Loucy (cell line): ENCODE data around the gene ZNF407.

Experiments used
- H2AFZ ChIP-seq: fragments of 200-600 bp; sonication (generic); 2 replicates; pipeline ENCODE4 v1.6.0; 2016; ENCODE audit warnings: antibody characterized with exemption, mild to moderate bottlenecking, low read length, moderate library complexity
- H3F3A ChIP-seq: fragments of 200-600 bp; 2 replicates; pipeline ENCODE4 v1.6.0; 2016; ENCODE audit warnings: antibody characterized with exemption, low read depth, mild to moderate bottlenecking
- H3K27me3 ChIP-seq: fragments of 200-600 bp; sonication (generic); 2 replicates; pipeline ENCODE4 v1.6.1; 2014; ENCODE audit warnings: low read length, mild to moderate bottlenecking; ENCODE audit not compliant: insufficient read depth, poor library complexity, severe bottlenecking
- H3K36me3 ChIP-seq: fragments of 200-600 bp; sonication (generic); 2 replicates; pipeline ENCODE4 v1.6.1; 2016; ENCODE audit warnings: low read length; ENCODE audit not compliant: insufficient read depth
- H3K4me1 ChIP-seq: fragments of 200-600 bp; sonication (generic); 2 replicates; pipeline ENCODE4 v1.5.1; 2014; ENCODE audit warnings: low read length, mild to moderate bottlenecking; ENCODE audit not compliant: insufficient read depth, poor library complexity, severe bottlenecking
- H3K4me2 ChIP-seq: fragments of 200-600 bp; sonication (generic); 2 replicates; pipeline ENCODE4 v1.6.0; 2014; ENCODE audit warnings: antibody characterized with exemption, low read length, low read depth, mild to moderate bottlenecking; ENCODE audit not compliant: poor library complexity, severe bottlenecking
- H3K4me3 ChIP-seq: fragments of 200-600 bp; sonication (generic); 2 replicates; pipeline ENCODE4 v1.5.1; 2014; ENCODE audit warnings: low read length, mild to moderate bottlenecking, mixed read lengths; ENCODE audit not compliant: poor library complexity, severe bottlenecking
- H3K79me2 ChIP-seq: fragments of 200-600 bp; sonication (generic); 2 replicates; pipeline ENCODE4 v1.6.1; 2014; ENCODE audit warnings: low read length; ENCODE audit not compliant: insufficient read depth
- H3K9ac ChIP-seq: fragments of 200-600 bp; sonication (generic); 2 replicates; pipeline ENCODE4 v1.6.0; 2014; ENCODE audit warnings: mild to moderate bottlenecking, low read depth, low read length, moderate library complexity; ENCODE audit not compliant: poor library complexity, severe bottlenecking
- H3K9me2 ChIP-seq: fragments of 200-600 bp; sonication (generic); replicated peaks from 2 replicates; pipeline ENCODE4 v1.6.1; 2016; ENCODE audit warnings: low read depth, low read length, mixed read lengths
- H3K9me3 ChIP-seq: fragments of 200-600 bp; sonication (generic); 2 replicates; pipeline ENCODE4 v1.6.1; 2014; ENCODE audit warnings: mild to moderate bottlenecking, antibody characterized with exemption, low read length, low read depth; ENCODE audit not compliant: insufficient read depth
- H4K20me1 ChIP-seq: fragments of 200-600 bp; sonication (generic); 2 replicates; pipeline ENCODE4 v1.6.0; 2014; ENCODE audit warnings: antibody characterized with exemption, low read length, mild to moderate bottlenecking; ENCODE audit not compliant: insufficient read depth, poor library complexity, severe bottlenecking
- EZH2phosphoT487 ChIP-seq: fragments of 200-600 bp; IDR thresholded peaks from 2 replicates; pipeline ENCODE4 v1.6.1; 2018; ENCODE audit warnings: antibody characterized with exemption, mild to moderate bottlenecking, moderate library complexity, borderline replicate concordance
- TF ChIP-seq, protein P1 (sequence below): fragments of 200-600 bp; sonication (generic); conservative IDR thresholded peaks from 2 replicates; pipeline ENCODE4 v1.5.1; 2014; ENCODE audit warnings: mild to moderate bottlenecking, antibody characterized with exemption, low read length

Gene ZNF407

DNA sequence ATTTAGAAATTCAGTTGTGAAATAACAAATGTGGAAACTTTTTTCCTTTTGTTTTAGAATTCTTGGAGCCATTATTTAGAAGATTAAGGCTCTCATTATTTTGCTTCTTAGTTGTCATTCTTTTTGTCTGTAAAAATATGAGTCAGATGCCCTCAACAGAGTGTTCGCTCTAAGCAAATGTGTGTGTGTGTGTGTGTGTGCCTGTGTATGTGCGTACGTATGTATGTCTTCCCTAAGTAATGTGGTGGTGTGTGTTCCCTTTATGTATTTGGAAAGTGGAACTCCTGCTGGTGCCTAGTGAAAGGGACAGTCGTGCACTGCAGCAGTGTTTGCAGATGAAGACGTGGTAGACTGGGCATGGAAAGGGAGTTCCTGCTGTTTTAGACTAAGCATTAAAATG lies 27.5 kb downstream of the ZNF407 start:
- Histone ChIP-seq H3F3A (no peaks in the 10 kb centered on the region), H3K27me3 (no peaks in the 10 kb centered on the region), H3K9me3 (no peaks in the 10 kb centered on the region), H3K9me2 (no peaks in the 10 kb centered on the region), H3K79me2 (peaks cover 13% of the 10 kb centered on the region), H3K4me1 (peaks cover 14% of the 10 kb centered on the region), H3K9ac (no peak overlapping the region), H2AFZ (no peak overlapping the region), H3K4me3 (no peak overlapping the region), H4K20me1 (no peaks in the 10 kb centered on the region), H3K36me3 (no peaks in the 10 kb centered on the region), H3K4me2 (no peak overlapping the region)
- TF ChIP-seq EZH2phosphoT487 = no peak
- TF ChIP-seq, protein P1, sequence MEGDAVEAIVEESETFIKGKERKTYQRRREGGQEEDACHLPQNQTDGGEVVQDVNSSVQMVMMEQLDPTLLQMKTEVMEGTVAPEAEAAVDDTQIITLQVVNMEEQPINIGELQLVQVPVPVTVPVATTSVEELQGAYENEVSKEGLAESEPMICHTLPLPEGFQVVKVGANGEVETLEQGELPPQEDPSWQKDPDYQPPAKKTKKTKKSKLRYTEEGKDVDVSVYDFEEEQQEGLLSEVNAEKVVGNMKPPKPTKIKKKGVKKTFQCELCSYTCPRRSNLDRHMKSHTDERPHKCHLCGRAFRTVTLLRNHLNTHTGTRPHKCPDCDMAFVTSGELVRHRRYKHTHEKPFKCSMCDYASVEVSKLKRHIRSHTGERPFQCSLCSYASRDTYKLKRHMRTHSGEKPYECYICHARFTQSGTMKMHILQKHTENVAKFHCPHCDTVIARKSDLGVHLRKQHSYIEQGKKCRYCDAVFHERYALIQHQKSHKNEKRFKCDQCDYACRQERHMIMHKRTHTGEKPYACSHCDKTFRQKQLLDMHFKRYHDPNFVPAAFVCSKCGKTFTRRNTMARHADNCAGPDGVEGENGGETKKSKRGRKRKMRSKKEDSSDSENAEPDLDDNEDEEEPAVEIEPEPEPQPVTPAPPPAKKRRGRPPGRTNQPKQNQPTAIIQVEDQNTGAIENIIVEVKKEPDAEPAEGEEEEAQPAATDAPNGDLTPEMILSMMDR = no peak

DNA sequence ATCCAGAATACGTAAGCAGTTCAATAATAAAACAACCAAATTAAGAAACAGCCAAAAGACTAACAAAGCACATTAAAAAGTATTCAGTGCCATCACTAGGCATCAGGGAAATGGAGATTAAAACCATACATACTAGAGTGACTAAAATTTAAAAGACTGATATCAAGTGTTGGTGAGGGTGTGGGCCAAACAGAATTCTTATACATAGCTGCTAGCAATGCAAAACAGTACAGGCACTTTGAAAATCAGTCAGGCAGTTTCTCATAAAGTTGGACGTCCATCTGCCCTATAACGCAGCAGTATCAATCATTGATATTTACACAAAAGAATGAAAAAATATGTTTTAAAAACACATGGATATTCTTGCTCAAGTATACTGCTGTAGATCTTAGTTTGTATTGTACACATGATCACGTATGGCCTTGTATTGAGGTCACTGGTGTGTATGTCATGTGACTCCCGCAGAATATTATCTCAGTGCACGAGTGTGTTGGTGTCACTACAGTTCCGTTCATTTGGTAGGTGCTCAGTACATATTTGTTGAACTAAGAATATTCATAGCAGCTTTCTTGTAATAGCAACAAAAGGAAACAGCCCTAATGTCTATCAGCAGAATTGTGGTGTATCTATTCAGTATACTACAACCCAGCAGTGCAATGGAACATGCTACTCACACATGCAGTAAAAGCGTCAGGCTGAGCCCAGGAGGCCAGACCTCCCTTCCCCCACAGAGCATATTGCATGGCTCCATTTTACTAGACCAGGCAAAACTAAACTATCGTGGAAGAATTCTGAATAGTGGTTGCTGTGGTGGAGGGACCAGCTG lies 28.6 kb downstream of the ZNF407 start:
- Histone ChIP-seq H3K4me3 (no peak overlapping the region), H3K4me2 (no peak overlapping the region), H2AFZ (no peak overlapping the region), H3K9me3 (no peaks in the 10 kb centered on the region), H3K4me1 (peaks cover 21% of the 10 kb centered on the region), H3K9ac (no peak overlapping the region), H3K9me2 (no peaks in the 10 kb centered on the region), H4K20me1 (no peaks in the 10 kb centered on the region), H3F3A (peaks cover 3% of the 10 kb centered on the region; the same call in 1 of the 2 replicates), H3K36me3 (no peaks in the 10 kb centered on the region), H3K79me2 (peaks cover 7% of the 10 kb centered on the region), H3K27me3 (no peaks in the 10 kb centered on the region)
- TF ChIP-seq, protein P1 = no peak
- no peak for TF ChIP-seq EZH2phosphoT487

DNA sequence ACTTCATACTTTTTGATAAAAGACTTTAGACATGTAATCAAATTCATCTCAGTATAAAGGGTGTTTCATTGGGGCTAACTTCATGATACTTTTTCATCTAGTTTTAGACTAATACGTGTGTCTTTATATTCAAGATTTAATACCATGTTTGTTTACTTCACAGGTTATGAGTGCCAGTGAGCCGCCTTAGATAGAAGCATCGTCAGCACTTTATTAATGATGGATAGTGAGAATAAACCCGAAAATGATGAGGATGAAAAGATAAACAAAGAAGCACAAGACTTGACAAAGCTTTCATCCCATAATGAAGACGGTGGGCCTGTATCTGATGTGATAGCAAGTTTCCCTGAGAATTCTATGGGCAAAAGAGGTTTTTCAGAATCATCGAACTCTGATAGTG lies 33.1 kb downstream of the ZNF407 start:
- Histone ChIP-seq H3K4me2 (peak overlapping the region; percentile 63), H3K4me1 (peaks cover 23% of the 10 kb centered on the region), H3F3A (peaks cover 13% of the 10 kb centered on the region; the same call in 1 of the 2 replicates), H3K9me3 (no peaks in the 10 kb centered on the region), H3K4me3 (peak overlapping the region; percentile 48), H3K9ac (peak overlapping the region; percentile 24), H2AFZ (no peak overlapping the region), H3K27me3 (no peaks in the 10 kb centered on the region), H3K36me3 (peaks cover 22% of the 10 kb centered on the region; the same call in 1 of the 2 replicates), H3K79me2 (no peaks in the 10 kb centered on the region), H4K20me1 (no peaks in the 10 kb centered on the region), H3K9me2 (no peaks in the 10 kb centered on the region)
- TF ChIP-seq, protein P1 = no peak
- no peak for TF ChIP-seq EZH2phosphoT487
